Esophagus squamous epithelium (tissue), 5 donors: Measurements from ENCODE around the gene FRMD1. TPM values are rescaled to one million over a fixed set of nuclear protein-coding genes. Genes with fewer than 3 reads are reported as not detected.
"Not testable (repeated sequence)": the region's sequence is repeated elsewhere in the genome, so short reads cannot be mapped to it uniquely, and the experiment has no call there.

Source experiments
- DNase-seq: peaks from one replicate; lab custom pipeline; 2025; lab: John Stamatoyannopoulos, UW
- H3K27ac ChIP-seq, 4 donors: fragments of 200-600 bp; sonication (generic); one replicate each; pipeline ENCODE4 v1.5.1; 2016 to 2019; ENCODE audit warnings: mild to moderate bottlenecking in 1 of 4
- H3K27me3 ChIP-seq, 4 donors: fragments of 200-600 bp; sonication (generic); 1 replicate in 3 of 4; 2 replicates in 1 of 4; pipeline versions ENCODE4 v1.5.1 to v1.6.0; 2017 to 2021; ENCODE audit warnings: antibody characterized with exemption in 1 of 4
- H3K36me3 ChIP-seq, 3 donors: fragments of 200-600 bp; sonication (generic); one replicate each; pipeline ENCODE4 v1.5.1; 2016 to 2019
- H3K4me1 ChIP-seq, 3 donors: fragments of 200-600 bp; sonication (generic); one replicate each; pipeline ENCODE4 v1.5.1; 2017 to 2019
- H3K4me3 ChIP-seq, 4 donors: fragments of 200-600 bp; sonication (generic); 1 replicate in 3 of 4; 2 replicates in 1 of 4; pipeline ENCODE4 v1.5.1; 2016 to 2019; ENCODE audit warnings: mild to moderate bottlenecking in 2 of 4, moderate library complexity in 1 of 4
- H3K9me3 ChIP-seq, 3 donors: fragments of 200-600 bp; sonication (generic); one replicate each; pipeline ENCODE4 v1.5.1; 2016 to 2019
- POLR2A ChIP-seq, 4 donors: fragments of 450-650 bp; IDR thresholded peaks; one replicate each; pipeline ENCODE4 v1.6.1; 2017; ENCODE audit warnings: antibody characterized with exemption in 4 of 4, mild to moderate bottlenecking in 4 of 4, moderate library complexity in 3 of 4
- WGBS, 2 donors: methylation state at CpG; one replicate each; pipeline ENCODE4 v1.1.5; 2018; 5-methylcytosine and 5-hydroxymethylcytosine counted together
- intact Hi-C: fragments of 100-400 bp; cut with DNase I; formaldehyde crosslinking; loops from one replicate; pipeline ENCODE4 v1.15.0; 2022
- total RNA-seq, 4 donors: library from RNA; depleted of rRNA; stranded (reverse); fragments of >200 nt; gene quantifications; one replicate each; pipeline ENCODE4 v1.1.0, GENCODE V29; 2016
- TF ChIP-seq, protein P1 (sequence below), 6 experiments: fragments of 450-650 bp in 4 of 6; fragments of 200-600 bp in 2 of 6; sonication (generic) in 2 of 6; IDR thresholded peaks; one replicate each; pipeline ENCODE4 v1.5.1; 2016 to 2019; ENCODE audit warnings: antibody characterized with exemption in 6 of 6, mild to moderate bottlenecking in 4 of 6, moderate library complexity in 4 of 6
- donor health status: DM: yes; HTN: yes; CAD: no.

FRMD1 gene
- total RNA-seq, 4 donors from 2014 or later = 0.13 to 0.19 TPM; not detected in 2

DNA sequence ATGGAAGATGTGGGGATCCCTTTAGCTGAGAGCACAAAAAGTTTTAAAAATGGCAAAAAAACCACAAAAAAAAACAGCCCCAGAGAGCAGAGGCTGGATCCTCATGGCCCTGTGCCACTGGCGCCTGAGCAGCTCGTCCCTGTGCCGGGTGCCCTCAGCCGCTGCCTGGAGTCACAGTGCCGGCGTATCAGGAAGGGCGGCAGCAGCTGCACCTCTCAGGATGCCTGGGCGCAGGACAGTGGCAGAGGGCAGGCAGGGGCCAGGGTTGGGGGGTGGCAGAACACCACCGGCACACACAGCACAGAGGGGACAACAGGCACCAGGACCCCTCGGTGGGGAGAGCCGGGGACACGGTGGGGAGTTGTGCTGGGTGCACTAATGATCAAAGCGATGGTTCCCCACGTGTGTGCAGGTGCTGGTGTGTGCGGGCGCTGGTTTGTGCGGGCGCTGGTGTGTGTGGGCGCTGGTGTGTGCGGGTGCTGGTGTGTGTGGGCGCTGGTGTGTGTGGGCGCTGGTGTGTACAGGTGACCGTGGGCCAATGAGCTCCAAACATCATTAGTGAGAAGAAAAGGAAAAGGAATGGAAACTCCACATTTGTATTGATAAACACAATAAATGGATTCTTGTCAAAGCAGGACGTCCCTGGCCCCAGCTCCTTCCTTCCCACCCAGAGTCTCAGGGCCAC, 1.5 kb upstream of the FRMD1 start:
- Histone ChIP-seq H3K4me1 (no peaks in the 10 kb centered on the region), H3K27ac (no peak overlapping the region), H3K27me3 (peaks cover 0 to 15% (median 0%) of the 10 kb centered on the region in 4 donors), H3K9me3 (no peaks in the 10 kb centered on the region), H3K36me3 (no peaks in the 10 kb centered on the region), H3K4me3 (no peak overlapping the region)
- TF ChIP-seq, protein P1, sequence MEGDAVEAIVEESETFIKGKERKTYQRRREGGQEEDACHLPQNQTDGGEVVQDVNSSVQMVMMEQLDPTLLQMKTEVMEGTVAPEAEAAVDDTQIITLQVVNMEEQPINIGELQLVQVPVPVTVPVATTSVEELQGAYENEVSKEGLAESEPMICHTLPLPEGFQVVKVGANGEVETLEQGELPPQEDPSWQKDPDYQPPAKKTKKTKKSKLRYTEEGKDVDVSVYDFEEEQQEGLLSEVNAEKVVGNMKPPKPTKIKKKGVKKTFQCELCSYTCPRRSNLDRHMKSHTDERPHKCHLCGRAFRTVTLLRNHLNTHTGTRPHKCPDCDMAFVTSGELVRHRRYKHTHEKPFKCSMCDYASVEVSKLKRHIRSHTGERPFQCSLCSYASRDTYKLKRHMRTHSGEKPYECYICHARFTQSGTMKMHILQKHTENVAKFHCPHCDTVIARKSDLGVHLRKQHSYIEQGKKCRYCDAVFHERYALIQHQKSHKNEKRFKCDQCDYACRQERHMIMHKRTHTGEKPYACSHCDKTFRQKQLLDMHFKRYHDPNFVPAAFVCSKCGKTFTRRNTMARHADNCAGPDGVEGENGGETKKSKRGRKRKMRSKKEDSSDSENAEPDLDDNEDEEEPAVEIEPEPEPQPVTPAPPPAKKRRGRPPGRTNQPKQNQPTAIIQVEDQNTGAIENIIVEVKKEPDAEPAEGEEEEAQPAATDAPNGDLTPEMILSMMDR (IDR thresholded peaks at IDR 0.05) = no peak
- TF ChIP-seq POLR2A (IDR thresholded peaks at IDR 0.05) = no peak
- DNase-seq = no peak
- intact Hi-C loops = no loop called here
- WGBS, 2 donors = 82 to 83% methylated on average over 7 to 22 of the region's 24 CpGs

DNA sequence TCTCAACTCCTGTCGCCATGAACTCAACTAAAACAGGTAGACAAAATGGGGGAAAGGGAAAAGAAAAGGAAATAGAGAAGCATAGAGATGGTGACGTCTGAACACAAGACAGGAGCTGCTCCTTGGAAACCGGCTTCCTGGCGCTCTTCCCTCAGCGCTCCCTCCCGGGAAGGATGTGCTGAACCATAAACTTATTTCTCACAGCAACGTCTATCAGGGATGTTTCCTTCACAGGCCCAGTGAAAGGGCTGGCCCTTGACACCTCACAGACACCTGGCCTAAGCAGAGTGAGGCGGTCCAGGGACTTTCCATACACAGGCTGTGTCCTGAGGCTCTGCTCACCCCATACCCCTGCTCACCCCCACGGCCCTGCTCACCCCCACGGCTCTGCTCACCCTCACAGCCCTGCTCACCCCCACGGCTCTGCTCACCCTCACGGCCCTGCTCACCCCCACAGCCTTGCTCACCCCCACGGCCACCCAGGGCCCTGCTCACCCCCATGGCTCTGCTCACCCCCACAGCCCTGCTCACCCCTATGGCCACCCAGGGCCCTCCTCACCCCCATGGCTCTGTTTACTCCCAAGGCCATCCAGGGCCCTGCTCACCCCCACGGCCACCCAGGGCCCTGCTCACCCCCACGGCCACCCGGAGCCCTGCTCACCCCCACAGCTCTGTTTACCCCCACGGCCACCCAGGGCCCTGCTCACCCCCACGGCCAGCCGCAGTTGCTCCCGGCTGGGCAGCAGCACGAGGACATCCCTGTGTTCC, 653 bp downstream of the FRMD1 start:
- intact Hi-C loops = no loop called here
- Histone ChIP-seq H3K27ac (no peak overlapping the region), H3K9me3 (no peaks in the 10 kb centered on the region), H3K27me3 (peaks cover 0 to 11% (median 0%) of the 10 kb centered on the region in 4 donors), H3K4me1 (no peaks in the 10 kb centered on the region), H3K36me3 (no peaks in the 10 kb centered on the region), H3K4me3 (no peak overlapping the region)
- no peak for TF ChIP-seq POLR2A (IDR thresholded peaks at IDR 0.05)
- TF ChIP-seq, protein P1 (IDR thresholded peaks at IDR 0.05) = no peak
- 59 to 65% methylated on average over 8 to 12 of the region's 21 CpGs for WGBS, 2 donors
- no peak for DNase-seq

DNA sequence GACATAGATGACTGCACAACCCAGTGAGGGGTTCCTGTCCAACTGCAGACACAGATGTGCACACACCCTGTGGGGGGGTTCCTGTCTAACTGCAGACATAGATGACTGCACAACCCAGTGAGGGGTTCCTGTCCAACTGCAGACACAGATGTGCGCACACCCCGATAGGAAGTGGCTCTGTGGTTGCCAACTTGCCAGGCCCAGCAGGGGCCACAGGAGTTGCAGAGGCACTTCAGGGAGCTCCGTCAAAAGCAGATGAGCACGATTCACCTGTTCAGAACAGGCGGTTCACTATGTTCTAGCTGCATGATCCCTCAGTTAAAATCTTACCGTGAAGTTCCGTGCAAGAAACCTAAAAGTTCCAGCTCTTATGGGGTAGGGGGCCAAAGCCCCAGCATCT, 1.6 kb downstream of the FRMD1 start:
- DNase-seq, H3K4me3 ChIP-seq, H3K27ac ChIP-seq, H3K4me1 ChIP-seq, H3K36me3 ChIP-seq, H3K9me3 ChIP-seq, intact Hi-C loops: not testable (repeated sequence)
- 80 to 100% methylated on average over 2 to 6 of the region's 7 CpGs for WGBS, 2 donors
- peaks cover 0 to 20% (median 0%) of the 10 kb centered on the region in 4 donors for H3K27me3 ChIP-seq

DNA sequence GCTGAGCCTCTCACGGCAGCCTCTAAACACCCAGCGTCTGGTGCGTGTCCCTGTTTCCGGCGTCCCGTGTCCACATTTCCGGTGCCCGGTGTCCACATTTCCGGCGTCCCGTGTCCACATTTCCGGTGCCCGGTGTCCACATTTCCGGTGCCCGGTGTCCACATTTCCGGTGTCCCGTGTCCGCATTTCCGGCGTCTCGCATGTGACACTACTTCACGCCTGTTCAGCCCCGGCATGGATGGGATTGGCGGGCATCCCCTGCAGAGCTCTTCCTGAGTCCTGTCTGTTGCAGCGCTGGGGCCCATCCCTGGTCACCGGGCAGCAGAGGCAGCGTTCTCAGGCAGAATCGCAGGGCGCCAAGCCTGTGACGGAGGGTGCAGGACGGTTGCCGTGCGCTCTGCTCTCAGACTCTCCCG, 3.2 kb downstream of the FRMD1 start:
- no peak for TF ChIP-seq POLR2A (IDR thresholded peaks at IDR 0.05)
- TF ChIP-seq, protein P1 (IDR thresholded peaks at IDR 0.05) = no peak
- Histone ChIP-seq H3K4me1 (no peaks in the 10 kb centered on the region), H3K27ac (no peak overlapping the region), H3K9me3 (no peaks in the 10 kb centered on the region), H3K27me3 (peaks cover 0 to 35% (median 0%) of the 10 kb centered on the region in 4 donors), H3K36me3 (no peaks in the 10 kb centered on the region), H3K4me3 (no peak overlapping the region)
- 86 to 90% methylated on average over 7 to 16 of the region's 34 CpGs for WGBS, 2 donors
- intact Hi-C loops = no loop called here
- DNase-seq = no peak

DNA sequence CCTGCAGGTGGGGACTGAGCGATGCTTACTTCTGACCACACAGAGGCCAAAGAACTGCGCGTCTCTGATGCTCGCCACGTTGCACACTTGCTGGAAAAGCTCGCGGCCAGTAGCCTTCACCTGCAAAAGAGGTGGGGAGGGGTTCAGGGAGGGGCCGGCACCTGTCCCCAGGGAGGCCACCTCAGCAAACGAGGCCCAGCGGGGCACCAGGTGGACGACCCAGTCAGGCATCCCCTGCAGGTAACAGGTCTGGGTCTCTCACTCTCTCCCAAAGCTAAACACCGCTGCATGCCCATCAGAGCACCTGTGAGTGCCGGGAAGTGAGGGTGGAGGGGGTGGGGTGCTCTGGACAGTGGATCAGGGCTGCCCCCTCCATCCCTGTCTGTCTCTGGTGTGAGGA, 3.8 kb downstream of the FRMD1 start:
- Histone ChIP-seq H3K36me3 (no peaks in the 10 kb centered on the region), H3K27ac (no peak overlapping the region), H3K4me3 (no peak overlapping the region), H3K27me3 (peaks cover 0 to 35% (median 0%) of the 10 kb centered on the region in 4 donors), H3K9me3 (no peaks in the 10 kb centered on the region), H3K4me1 (no peaks in the 10 kb centered on the region)
- intact Hi-C loops = no loop called here
- DNase-seq = no peak
- no CpG with 5 or more reads among the region's 13 CpGs for WGBS, 2 donors
- TF ChIP-seq, protein P1 (IDR thresholded peaks at IDR 0.05) = no peak
